CD4-positive, alpha-beta T cell treated with Interleukin-2 at 100 ng/mL for 4 hours (primary cell): ENCODE results near the gene MBD3.
"Not testable (repeated sequence)": the region's sequence is repeated elsewhere in the genome, so short reads cannot be mapped to it uniquely, and the experiment has no call there.

Experiments used
- DNase-seq: peaks from one replicate; pipeline ENCODE4 v3.0.0-alpha.2; 2020; ENCODE audit warnings: low spot score

MBD3 gene

DNA sequence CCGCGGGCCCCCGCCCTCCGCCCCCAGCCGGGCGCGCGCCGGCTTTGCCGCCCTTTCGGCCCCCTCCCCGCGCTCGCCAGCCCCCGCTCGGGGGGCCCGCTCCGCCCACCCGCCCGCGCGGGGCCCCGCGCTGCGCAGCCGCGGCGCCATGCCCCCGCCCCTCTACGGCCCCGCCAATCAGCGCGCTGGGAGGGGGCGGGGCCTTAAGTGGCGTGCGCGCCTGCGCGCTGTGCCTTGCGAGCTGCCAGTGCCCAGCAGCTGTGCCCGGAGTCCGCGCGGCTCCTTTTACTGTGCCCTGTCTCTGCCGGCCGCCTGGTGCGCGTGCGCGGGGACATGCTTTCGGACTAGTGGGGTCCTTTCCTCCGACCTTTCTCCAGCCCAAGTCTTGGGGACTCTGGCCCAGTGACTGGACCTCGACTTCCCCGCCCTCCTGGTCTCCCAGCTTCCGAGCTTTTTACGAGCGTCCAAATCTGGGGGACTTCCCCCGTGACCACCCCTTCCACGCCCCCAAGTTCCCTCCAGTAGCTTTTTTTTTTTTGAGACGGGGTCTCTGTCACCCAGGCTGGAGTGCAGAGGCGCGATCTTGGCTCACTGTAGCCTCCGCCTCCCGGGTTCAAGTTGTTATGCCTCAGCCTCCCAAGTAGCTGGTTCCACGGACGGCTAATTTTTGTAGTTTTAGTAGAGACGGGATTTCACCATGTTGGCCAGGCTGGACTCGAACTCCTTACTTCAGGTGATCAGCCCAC lies at the start of gene MBD3:
MBD3 (minus strand) TSS at position 111 of the 746 bp plus-strand sequence. CDS start 234 bp downstream, outside the sequence.
- DNase-seq: peak; percentile 87

- DNase-seq: not testable (repeated sequence)
These were observed 48.3 kb upstream of the MBD3 start for GRCh38 chr19:1640893-1641448.

DNA sequence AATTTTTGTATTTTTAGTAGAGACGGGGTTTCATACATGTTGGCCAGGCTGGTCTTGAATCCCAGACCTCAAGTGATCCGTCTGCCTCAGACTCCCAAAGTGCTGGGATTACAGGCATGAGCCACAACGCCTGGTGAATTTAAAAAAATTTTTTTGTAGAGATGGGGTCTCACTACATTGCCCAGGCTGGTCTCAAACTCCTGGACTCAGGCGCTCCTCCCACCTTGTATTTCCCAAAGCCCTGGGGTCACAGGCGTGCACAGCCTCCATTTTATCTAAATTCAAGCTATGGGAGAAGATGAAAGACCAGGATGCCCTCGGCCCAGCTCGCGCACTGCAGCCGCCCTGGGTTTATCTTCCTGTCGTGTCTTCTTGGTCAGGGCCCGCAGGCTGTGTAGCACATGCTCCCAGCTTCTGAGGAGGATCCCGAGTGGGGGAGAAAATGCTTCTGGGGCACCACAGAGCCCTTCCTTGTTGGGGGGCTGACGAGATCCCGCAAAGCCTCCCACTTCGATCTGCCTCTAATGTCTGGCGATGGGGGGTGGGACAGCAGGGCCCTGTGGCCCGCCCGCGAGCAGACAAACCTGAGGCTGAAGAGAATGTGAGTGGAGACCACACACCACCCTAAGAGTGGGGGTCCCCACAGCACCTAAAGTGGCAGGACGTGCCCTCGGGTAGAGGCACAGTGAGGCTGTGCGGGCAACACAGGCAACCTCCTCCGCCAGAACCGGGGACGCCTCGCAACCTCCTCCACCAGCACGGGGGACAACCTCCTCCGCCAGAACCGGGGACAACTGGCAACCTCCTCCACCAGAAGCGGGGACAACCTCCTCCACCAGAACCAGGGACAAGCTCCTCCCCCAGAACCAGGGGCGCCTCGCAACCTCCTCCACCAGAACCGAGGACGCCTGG lies 43.9 kb upstream of the MBD3 start:
- no peak for DNase-seq

DNA sequence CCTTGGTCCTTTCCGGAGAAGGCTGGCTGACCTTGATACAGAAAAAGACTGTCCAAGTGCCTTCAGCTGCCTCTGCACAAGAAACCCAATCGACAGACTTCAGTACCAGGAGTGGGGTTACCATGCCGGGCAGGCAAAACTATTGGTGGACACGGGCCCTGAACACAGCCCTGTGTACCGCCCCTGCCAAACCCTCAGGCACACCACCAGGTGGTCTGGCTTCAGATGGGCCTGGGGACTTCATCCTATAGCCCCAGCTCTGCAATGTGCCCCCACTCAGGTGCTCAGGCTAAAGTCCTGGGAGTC lies 42.2 kb upstream of the MBD3 start:
- DNase-seq: no peak

DNA sequence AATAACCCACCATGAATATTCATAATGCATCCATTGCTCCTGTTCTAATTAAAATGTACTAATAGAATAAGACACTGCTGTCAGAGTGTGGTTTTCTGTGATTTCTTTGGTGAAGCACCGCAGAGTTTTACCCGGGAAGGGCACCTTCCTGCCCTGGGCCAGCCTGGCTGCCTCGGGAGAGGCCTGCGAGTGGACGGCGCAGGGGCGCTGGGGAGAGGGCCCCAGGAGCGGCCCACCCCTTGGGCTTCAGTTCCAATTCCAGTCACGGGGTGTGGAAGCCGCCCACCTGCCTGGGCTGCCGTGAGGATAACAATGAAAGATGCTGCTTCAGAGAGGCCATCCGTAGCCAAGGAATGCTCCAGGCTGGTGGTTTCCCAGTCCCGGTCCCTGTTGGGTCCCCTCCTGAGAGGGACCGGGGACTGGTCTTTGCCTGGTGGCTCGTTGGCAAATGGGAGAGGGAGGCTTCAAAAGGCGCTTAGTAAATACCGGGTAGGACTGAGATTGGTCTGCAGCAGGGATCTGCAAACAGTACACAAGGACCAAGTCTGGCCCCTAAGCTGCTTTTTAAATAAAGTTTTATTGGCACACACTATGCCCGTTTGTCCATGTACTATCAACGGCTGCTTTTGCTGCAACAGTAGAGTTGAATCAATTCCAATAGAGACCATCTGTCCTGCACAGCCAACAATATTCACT lies 41.7 kb upstream of the MBD3 start:
- no peak for DNase-seq

DNA sequence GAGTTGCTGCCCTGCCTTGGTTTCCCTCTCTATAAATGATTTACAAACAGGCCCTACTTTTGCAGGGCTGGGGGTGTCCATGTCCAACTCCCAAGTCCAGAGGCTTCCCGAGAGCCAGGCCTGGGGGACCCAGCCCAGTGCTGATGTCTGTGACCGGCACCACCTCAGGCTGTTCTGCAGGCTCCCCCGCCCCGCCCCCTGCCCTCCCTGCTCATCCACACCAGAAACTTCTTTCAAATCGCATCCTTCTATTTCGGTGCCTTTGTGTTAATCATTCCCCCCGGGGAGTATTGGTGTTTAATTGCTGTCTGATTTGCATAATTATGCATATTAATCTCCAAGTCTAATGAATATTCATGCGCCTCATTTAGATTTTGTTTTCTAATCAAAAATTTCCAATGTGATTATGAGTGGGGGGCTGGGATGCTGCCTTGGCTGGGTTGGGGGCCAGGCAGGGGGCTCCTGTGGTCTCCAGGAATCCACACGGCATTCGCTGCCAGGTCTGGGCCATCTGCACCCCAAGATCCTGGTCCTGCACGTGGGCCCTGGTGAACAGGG lies 40.7 kb upstream of the MBD3 start:
- no peak for DNase-seq

- no peak for DNase-seq
These were observed 40.0 kb upstream of the MBD3 start for GRCh38 chr19:1632462-1633268.

DNA sequence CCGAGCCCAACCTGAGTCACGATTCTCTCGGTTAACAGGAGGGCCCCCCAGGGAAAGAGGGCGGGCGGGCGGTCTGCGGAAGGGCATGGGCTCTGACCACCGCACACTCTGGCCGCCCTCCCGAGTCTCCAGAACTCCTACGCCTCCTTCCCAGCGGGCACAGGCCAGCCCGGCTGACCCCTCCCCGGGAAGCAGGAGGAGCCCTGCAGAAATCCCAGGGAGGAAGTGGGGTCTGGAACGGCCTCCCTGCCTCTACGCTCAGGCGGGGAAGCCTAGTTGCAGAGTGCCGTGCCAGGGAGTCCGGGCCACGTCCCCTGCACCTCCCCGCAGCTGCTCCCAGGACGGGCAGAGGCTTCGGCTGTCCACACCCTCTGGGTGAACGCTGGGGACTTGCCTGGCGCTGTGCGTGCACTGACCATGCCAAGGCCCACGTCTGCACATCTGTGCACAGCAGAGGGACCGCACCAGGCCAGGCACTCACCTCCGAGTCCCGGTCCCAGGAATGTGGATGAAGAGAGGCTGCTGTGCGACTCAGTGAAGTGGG lies 39.0 kb upstream of the MBD3 start:
- DNase-seq: no peak

GRCh38 chr19:1630811-1631210 lies 38.1 kb upstream of the MBD3 start:
- DNase-seq: no peak

DNA sequence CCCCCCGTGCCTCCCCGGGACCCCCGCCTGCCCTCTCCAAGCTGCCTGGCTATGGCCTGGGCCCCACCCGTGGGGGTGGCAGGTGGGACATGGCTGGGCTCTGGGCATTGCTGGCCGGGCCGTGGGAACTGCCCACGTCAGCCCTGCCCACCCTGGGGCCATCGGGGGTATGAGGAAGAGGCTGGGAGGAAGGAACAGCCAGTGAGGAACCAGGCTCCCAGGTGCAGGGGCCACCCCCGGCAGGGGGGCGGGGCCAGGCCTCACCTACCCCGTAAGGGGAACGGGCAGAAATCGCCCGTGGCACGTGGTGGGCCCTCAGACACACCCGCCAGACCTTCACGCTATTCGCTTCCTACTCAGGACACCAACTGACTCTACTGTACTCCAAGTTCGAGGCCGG lies 37.3 kb upstream of the MBD3 start:
- no peak for DNase-seq

DNA sequence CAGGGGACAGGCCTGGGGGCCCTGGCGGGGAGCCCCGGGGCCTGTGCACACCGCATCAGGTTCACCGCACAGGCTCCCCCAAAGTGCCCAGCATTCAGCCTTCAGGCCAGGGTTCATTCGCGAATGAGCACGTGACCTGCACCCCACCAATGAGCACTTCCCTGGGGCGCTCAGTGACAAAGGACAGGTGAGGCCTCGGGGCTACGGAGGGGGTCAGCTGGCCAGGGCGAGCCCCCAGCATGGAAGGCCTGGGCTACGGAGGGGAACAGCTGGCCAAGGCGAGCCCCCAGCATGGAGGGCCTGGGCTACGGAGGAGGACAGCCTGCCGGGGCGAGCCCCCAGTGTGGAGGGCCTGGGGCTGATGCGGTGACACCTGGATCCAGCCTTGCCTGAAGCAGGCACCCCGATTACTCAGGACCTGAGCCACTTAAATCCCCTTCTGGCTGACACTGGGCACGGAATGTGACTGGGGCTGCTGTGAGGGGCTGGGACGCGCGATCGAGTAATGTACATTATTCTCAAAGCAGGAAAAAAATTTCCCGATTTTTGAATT lies 36.7 kb upstream of the MBD3 start:
- DNase-seq: no peak

GRCh38 chr19:1627194-1627593 lies 34.5 kb upstream of the MBD3 start:
- no peak for DNase-seq

- no peak for DNase-seq
These were observed 33.8 kb upstream of the MBD3 start for GRCh38 chr19:1626417-1627010.

- peak; percentile 40 for DNase-seq
These were observed 31.8 kb upstream of the MBD3 start for GRCh38 chr19:1624458-1624857.

DNA sequence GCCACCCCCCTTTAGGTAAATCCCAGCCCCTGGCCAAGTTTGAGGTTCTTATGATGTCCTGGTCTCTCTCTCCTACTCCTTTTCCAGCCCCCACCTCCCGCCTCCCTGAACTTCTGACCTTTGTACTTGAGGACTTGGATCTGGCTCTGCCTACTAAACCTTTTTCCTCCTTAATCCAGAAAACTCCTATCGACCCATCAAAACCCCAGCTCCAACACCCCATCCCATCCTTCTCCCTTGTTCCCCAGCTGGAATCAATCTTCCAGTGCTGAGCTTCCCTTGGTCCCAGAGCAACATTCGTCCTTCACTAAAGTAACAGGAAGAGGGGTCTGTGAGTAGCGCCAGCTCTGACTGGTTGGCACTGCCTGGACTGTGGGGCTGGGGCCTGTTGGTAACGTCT lies 29.9 kb upstream of the MBD3 start:
- DNase-seq: no peak

DNA sequence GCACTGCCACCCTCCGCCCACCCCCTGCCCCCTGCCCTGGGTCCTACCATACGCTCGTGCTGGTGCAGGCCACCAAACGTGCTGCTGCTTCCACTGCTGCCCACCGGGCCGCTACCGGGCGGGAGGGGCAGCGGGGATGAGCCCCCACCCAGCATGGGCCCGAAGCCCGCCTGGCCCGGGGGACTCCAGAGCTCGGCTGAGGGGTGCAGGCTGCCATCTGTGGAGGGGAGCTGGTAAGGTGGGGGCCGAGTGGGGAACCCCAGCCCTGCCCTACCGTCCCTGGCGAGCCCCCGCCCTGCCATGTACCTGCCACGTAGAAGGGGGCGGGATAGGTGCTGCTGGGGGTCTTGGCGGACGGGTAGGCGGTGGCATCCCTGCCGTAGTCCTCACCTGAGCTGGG lies 29.3 kb upstream of the MBD3 start:
- no peak for DNase-seq

GRCh38 chr19:1621574-1621973 lies 28.9 kb upstream of the MBD3 start:
- DNase-seq: no peak

- DNase-seq: no peak
These were observed 28.4 kb upstream of the MBD3 start for GRCh38 chr19:1621021-1621420.

- DNase-seq: no peak
These were observed 27.8 kb upstream of the MBD3 start for GRCh38 chr19:1620502-1620901.

- DNase-seq: no peak
These were observed 27.0 kb upstream of the MBD3 start for GRCh38 chr19:1619703-1620102.
